Fibroblast of skin of scalp (primary cell): ENCODE results near the gene CCDC183.
A peak's percentile ranks its signal among the peaks of the same experiment; 100 is the strongest.
"Not testable (repeated sequence)": the region's sequence is repeated elsewhere in the genome, so short reads cannot be mapped to it uniquely, and the experiment has no call there.

Source experiments
- DNase-seq: peaks from one replicate; pipeline ENCODE4 v3.0.0-alpha.2; 2013

Gene CCDC183

GRCh38 chr9:136785565-136786355 is 10.4 kb upstream of the CCDC183 start:
- not testable (repeated sequence) for DNase-seq

DNA sequence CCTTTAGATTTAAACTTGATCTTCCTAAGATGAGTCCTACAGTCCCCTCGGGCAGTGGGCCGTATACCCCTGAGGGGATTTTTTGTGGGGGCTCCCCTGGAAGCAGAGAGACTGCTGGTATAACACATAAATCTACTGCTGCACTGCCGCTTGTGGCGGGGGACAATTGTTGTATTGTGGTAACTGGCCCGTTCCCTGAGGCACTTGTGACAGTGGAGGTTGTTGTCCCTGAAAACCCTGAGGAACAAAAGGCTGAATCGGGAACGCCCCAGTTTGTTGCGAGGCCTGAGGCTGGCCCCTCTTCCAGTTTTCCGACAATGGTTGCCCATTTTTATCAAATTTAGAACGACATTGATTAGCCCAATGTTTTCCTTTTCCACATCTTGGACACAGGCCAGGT is 9.7 kb upstream of the CCDC183 start:
- no peak for DNase-seq

- DNase-seq, result not testable (repeated sequence)
Observed at GRCh38 chr9:136786983-136787382, 9.2 kb upstream of the CCDC183 start.

GRCh38 chr9:136787690-136788400 is 8.3 kb upstream of the CCDC183 start:
- DNase-seq, result peak; percentile 67

DNA sequence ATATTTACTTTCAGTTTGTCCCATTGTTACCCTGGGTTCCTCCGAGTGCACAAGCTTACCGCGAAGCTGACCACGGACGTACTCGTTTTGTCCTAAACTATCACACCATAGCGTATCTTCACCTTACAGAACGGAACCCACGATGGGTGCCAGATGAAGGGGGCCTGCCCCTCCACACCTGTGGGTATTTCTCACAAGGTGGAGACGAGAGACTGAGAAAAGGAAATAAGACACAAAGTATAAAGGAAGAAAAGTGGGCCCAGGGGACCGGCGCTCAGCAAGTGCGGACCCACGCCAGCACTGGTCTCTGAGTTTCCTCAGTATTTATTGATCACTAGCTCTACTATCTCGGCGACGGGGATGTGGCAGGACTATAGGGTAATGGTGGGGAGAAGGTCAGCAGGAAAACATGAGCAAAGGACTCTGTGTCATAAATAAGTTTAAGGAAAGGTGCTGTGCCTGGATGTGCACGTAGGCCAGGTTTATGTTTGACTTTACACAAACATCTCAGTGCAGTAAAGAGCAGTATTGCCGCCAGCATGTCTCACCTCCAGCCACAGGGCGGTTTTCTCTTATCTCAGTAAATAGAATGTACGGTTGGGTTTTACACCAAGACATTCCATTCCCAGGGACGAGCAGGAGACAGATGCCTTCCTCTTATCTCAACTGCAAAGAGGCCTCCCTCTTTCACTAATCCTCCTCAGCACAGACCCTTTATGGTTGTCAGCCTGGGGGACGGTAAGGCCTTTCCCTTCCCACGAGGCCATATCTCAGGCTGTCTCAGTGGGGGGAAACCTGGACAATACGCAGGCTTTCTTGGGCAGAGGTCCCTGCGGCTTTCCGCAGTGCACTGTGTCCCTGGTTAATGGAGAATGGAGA is 7.3 kb upstream of the CCDC183 start:
- DNase-seq, result not testable (repeated sequence)

DNA sequence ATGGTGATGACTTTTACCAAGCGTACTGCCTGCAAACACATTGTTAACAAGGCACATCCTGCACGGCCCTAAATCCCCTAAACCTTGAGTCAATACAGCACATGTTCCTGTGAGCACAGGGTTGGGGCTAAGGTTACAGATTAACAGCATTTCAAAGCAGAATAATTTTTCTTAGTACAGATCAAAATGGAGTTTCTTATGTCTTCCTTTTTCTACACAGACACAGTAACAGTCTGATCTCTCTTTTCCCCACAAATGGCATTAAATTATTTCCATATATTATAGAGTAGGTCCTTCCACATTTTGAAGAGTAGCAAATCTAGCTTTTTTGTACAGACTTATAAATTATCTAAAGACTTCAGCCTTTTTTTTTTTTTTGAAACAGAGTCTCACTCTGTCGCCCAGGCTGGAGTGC is 6.6 kb upstream of the CCDC183 start:
- DNase-seq, result no peak

GRCh38 chr9:136790640-136791515 is 5.3 kb upstream of the CCDC183 start, which contains the start of gene TMEM141:
TMEM141 (plus strand) TSS chr9:136791344; CDS start chr9:136791371, 27 bp downstream.
- peak; percentile 99 for DNase-seq

GRCh38 chr9:136791516-136792276 is 4.4 kb upstream of the CCDC183 start:
- no peak for DNase-seq

- DNase-seq, result no peak
Observed at GRCh38 chr9:136792321-136793085, 3.6 kb upstream of the CCDC183 start.

DNA sequence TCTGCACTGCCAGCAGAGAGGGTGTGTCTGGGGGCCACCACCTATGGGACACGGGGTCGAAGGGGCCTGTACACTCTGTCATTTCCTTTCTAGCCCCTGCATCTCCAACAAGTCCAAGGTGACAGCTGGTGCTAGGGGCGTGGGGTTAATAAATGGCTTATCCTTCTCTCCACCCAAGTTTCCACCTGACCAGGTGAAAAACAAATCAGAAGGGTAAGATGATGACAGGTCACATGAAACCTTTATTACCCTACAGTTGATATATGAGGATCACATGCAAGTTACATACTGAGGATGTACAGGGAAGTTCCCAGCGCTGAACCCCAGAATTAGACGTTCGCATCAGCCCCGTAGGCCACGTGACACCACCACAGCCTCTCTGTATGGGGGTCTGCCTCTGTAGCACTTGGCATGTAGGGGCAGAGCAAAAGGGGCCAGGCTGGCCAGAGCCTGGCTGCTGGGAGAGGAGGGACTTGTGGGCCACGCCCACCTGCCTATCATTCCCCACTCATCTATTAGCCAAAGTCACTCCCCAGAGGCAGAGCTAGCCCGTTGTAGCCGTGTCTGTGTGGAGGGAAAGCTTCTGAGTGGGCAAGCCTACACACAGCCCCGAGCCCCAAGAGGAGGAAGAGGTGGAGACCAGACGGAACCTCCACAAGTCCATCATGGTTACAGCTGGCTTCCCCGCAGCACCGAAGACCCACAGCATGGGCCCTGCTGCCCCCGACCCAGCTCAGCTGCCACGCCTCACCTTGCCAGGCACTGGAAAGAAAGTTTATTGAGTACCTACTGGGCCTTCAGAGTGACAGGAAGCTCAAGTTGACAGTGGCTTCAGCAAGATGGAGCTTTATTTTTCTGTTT is 2.8 kb upstream of the CCDC183 start:
- no peak for DNase-seq

DNA sequence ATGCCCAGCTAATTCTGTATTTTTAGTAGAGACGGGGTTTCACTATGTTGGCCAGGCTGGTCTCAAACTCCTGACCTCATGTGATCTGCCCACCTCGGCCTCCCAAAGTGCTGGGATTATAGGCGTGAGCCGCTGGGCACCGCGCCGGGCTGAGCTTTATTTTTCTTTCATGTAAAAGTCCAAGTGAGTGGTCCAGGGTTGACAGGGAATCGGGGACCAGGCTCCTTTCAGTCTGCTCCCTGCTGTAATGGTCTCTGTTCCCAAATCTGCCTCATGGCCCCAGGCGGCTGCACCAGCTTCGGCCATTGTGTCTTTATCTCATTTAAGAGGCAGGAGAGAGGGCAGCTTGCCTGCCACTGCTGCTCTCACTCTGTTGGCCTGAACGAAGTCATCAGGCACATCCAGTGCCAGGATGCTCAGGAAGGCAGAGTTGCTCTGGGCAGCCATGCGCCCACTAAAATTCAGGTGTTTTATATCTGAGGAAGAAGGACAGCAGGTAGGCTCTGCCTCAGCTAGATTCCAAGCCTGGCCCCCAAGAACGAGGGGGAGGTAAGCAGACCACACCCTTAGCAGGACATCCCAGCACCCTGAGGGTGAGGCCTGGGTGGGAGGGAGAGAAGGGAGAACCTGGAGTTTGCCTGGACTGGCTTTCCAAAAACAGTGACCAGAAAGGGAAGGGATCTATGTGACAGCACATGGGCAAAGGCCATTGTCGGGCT is 1.7 kb upstream of the CCDC183 start:
- no peak for DNase-seq

- DNase-seq, result no peak
Observed at GRCh38 chr9:136795000-136795348, 1.2 kb upstream of the CCDC183 start.

DNA sequence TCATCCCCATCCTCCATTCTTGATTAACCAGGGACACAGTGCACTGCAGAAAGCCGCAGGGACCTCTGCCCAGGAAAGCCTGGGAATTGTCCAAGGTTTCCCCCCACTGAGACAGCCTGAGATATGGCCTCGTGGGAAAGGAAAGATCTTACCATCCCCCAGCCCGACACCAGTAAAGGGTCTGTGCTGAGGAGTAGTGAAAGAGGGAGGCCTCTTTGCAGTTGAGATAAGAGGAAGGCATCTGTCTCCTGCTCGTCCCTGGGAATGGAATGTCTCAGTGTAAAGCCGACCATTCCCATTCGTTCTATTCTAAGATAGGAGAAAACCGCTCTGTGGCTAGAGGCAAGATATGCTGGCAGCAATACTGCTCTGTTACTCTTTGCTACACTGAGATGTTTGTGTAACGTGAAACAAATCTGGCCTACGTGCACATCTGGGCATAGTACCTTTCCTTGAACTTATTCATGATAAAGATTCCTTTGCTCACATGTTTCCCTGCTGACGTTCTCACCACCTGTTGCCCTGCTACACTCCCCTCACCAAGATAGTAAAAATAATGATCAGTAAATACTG is 723 bp downstream of the CCDC183 start:
- DNase-seq, result peak; percentile 42

DNA sequence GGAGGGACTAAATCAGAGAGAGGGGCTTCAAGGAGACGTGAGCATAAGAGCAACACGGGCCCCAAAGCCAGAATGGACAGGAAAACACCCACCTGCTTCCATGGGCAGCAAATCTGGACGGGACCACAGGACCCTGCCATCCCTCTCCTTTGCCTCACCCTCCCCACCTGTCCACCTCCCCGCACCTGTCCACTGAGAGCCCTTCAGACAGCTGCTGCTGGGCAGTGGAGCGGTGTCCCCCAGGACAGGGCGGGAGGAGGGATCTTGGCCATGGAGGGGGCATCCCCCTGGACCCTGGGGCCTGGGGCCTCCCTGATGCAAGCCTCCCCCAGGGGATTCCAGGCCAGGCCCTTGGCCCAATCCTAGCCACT is 2.6 kb downstream of the CCDC183 start:
- no peak for DNase-seq

- no peak for DNase-seq
Observed at GRCh38 chr9:136799079-136799853, 3.1 kb downstream of the CCDC183 start.

- peak; percentile 38 for DNase-seq
Observed at GRCh38 chr9:136799854-136800657, 3.9 kb downstream of the CCDC183 start.

- no peak for DNase-seq
Observed at GRCh38 chr9:136802321-136802720, 6.2 kb downstream of the CCDC183 start.
